Duodenal mucosa (tissue), 2 donors: Measurements from ENCODE around the gene ITIH3.

Experiments
- H3K27ac ChIP-seq: one replicate; pipeline ENCODE4 v1.7.0; 2013; ENCODE audit warnings: low read depth, low read length
- H3K27me3 ChIP-seq, 2 donors: one replicate each; pipeline ENCODE4 v1.7.0; 2013; ENCODE audit warnings: low read length in 2 of 2, control low read depth in 1 of 2; ENCODE audit not compliant: insufficient read depth in 2 of 2, control insufficient read depth in 1 of 2
- H3K36me3 ChIP-seq, 2 donors: one replicate each; pipeline ENCODE4 v1.7.0; 2013; ENCODE audit warnings: low read length in 2 of 2, control low read depth in 1 of 2; ENCODE audit not compliant: insufficient read depth in 2 of 2, control insufficient read depth in 1 of 2
- H3K4me1 ChIP-seq, 2 donors: one replicate each; pipeline ENCODE4 v1.7.0; 2013; ENCODE audit warnings: low read length in 2 of 2, control low read depth in 1 of 2; ENCODE audit not compliant: insufficient read depth in 2 of 2, control insufficient read depth in 1 of 2
- H3K4me3 ChIP-seq, 2 donors: one replicate each; pipeline ENCODE4 v1.7.0; 2013; ENCODE audit warnings: low read length in 2 of 2, low read depth in 1 of 2
- H3K9ac ChIP-seq, 2 donors: one replicate each; pipeline ENCODE4 v1.7.0; 2013; ENCODE audit warnings: low read length in 2 of 2, low read depth in 1 of 2
- H3K9me3 ChIP-seq, 2 donors: one replicate each; pipeline ENCODE4 v1.7.0; 2013; ENCODE audit warnings: low read length in 2 of 2, control low read depth in 1 of 2; ENCODE audit not compliant: control insufficient read depth in 1 of 2

The ITIH3 gene

DNA sequence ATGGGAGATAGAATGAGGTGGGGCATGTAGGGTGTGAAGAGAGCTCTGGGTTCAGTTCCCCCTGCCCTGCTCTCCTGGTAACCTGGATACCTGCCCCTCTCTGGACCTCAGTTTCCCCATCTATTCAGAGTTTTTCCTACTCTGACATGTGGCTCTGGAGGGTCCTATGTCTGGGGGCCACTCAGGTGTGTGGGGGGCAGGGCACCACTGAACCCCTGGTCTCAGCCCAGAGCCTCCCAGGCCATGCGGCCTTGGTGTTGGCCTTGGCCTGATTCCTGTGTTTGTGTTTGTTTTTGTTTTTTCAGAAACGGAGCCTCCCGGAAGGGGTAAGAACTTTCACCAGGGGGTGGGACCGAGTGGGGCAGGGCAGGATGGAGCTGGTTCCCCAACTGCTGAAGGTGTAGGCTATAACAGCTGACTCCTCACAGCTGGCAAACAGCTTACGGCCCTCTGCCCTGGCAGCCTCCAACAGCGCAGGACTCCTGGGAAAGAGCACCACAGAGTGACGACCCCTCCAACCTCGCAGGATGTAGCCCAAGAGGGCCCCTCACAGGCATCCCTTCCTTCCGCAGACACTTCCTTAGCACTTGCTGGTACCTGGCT is 803 bp downstream of the ITIH3 start:
- Histone ChIP-seq H3K4me1 (no peaks in the 10 kb centered on the region), H3K9me3 (no peaks in the 10 kb centered on the region), H3K36me3 (no peaks in the 10 kb centered on the region), H3K9ac (no peak overlapping the region), H3K4me3 (no peak overlapping the region), H3K27me3 (no peaks in the 10 kb centered on the region), H3K27ac (no peak overlapping the region)

DNA sequence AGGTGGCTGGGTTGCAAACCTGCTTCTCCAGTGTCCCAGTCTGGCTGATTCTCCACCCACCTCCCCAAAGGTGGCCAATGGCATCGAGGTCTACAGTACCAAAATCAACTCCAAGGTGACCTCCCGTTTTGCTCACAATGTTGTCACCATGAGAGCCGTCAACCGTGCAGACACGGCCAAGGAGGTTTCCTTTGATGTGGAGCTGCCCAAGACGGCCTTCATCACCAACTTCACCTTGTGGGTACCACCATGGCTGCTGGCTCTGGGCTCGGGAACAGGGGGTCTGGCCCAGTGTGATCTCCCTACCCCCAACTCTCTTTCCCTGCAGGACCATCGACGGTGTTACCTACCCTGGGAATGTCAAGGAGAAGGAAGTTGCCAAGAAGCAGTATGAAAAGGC is 1.8 kb downstream of the ITIH3 start:
- Histone ChIP-seq H3K4me3 (no peak overlapping the region), H3K9me3 (no peaks in the 10 kb centered on the region), H3K9ac (no peak overlapping the region), H3K27ac (no peak overlapping the region), H3K36me3 (no peaks in the 10 kb centered on the region), H3K4me1 (no peaks in the 10 kb centered on the region), H3K27me3 (no peaks in the 10 kb centered on the region)

DNA sequence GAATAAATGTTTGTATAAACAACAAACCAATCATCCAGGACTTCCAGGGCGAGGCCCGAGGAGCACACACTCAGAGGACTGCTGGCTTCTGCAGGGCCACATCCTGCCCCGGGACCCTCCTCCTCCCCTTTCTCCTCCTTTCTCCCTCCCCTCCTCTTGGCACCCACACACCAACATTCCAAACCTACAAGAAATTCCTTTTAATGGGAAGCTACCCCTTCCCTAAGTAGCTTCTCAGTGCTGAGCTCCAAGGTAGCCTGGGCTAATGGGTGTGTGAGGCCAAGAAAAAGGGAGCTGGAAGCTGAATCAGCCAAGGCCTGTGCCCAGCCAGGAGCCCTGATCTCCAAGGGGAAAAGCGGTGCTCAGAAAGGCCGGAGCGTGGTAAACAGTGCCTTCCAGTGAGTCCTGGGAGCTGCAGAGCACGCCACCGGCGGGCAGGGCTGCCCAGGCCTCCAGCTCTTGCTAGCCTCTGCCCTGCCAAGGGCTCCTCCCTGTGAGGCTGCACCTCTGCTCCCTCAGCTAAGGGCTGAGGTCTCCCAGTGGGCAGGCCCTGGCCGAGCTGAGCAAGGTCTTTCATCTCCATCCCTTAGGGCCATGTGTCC is 3.9 kb downstream of the ITIH3 start:
- Histone ChIP-seq H3K27ac (no peak overlapping the region), H3K9ac (no peak overlapping the region), H3K36me3 (no peaks in the 10 kb centered on the region), H3K4me3 (no peak overlapping the region), H3K4me1 (no peaks in the 10 kb centered on the region), H3K27me3 (no peaks in the 10 kb centered on the region), H3K9me3 (no peaks in the 10 kb centered on the region)

DNA sequence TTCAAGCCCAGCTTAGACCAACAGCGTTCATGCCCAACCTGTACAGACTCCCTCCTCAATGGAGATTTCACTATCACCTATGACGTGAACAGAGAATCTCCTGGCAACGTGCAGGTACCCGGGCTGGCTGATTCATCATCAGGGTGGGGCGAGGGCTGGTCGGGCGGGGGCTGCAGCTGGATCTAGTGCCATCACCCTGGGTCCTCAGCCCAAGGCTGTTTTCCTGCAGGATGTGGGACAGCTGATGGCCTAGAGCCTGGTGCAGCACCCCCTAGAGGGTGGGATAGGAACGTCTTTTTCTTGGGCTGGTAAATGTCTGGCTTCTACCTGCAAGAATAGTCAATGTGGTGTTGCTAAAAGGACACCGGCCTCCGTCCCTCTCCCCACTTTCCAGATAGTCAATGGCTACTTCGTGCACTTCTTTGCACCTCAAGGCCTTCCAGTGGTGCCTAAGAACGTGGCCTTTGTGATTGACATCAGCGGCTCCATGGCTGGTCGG is 4.4 kb downstream of the ITIH3 start:
- Histone ChIP-seq H3K9ac (no peak overlapping the region), H3K36me3 (no peaks in the 10 kb centered on the region), H3K9me3 (no peaks in the 10 kb centered on the region), H3K27me3 (no peaks in the 10 kb centered on the region), H3K4me1 (no peaks in the 10 kb centered on the region), H3K27ac (no peak overlapping the region), H3K4me3 (no peak overlapping the region)

DNA sequence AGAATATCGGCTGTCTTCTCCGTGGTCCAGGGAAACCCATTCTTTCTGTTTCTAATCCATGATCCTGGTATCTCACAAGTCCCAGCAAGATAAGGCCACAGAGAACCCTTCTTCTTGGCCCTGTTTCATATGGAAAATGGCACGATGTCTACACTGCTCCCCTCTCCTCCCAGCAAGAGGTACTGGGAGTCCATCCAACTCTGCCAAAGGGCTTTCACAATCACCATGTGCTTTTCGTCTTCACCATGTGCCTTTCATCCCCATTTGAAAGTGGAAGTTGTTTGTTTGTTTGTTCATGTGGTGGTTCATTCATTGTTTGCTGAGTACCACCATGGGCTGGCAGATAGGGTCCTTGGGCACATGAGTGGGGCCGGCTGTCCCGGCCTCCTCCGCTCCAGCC is 5.5 kb downstream of the ITIH3 start:
- H3K9me3 ChIP-seq: no peaks in the 10 kb centered on the region
- H3K27me3 ChIP-seq: no peaks in the 10 kb centered on the region
- H3K36me3 ChIP-seq: no peaks in the 10 kb centered on the region
- H3K27ac ChIP-seq: no peak overlapping the region
- no peak overlapping the region for H3K4me3 ChIP-seq
- H3K4me1 ChIP-seq: no peaks in the 10 kb centered on the region
- no peak overlapping the region for H3K9ac ChIP-seq

DNA sequence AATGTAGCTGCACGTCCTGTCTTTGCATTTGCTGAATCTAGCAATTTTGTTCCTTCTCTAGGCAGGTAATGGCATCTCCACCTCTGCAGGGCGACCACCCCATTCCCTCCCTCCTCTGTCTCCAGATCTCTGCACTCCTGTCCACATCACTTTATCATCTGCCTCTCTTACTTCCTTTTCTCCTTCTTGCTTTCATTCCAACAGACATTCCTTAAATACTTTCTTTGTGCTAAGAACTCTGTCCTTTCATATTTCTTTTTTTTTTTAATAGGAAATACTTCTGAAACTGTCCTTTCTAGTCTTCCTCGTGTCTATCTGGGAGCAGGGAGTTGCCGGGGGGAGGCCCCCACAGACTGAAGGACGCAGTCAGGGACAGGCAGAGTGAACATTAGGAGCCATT is 7.2 kb downstream of the ITIH3 start:
- no peaks in the 10 kb centered on the region for H3K27me3 ChIP-seq
- no peak overlapping the region for H3K27ac ChIP-seq
- no peaks in the 10 kb centered on the region for H3K36me3 ChIP-seq
- H3K4me3 ChIP-seq: no peak overlapping the region
- no peak overlapping the region for H3K9ac ChIP-seq
- H3K9me3 ChIP-seq: no peaks in the 10 kb centered on the region
- H3K4me1 ChIP-seq: no peaks in the 10 kb centered on the region

DNA sequence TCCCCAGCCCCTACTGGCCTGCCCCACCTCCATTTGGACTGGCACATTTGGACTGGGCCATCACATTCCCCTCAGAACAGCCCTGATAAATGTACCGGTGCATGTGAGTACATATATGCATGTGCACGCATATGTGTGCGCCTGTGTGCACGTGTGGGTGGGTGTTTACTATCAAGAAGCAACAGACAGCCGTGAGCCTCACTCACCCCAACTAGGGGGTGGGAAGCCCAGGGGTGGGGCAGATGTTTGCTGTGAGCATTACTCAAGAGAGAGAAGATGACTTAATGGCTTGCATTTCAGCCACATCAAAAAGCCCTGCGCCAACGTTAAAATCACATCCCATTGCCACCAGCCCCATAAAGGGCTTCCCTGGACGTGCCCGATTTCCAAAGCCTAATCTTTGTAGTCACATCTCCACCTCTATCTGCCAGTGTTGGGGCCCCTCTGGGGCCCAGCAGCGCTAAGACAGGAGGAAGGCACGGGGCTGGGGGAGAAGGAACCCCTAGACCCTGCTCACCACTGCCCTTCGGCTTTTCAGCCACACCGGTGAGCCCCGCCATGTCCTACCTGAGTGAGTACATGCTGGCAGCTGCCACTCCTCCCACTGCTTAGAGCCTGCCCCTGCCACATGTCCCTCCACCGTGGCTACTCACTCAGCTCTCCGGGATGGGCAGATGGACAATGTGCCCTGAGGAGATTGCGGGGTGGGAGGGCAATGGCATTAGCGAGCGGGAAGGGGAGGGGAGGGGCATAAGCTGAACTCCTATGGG is 10.9 kb downstream of the ITIH3 start:
- no peak overlapping the region for H3K27ac ChIP-seq
- no peak overlapping the region for H3K4me3 ChIP-seq
- H3K4me1 ChIP-seq: no peaks in the 10 kb centered on the region
- H3K36me3 ChIP-seq: no peaks in the 10 kb centered on the region
- no peak overlapping the region for H3K9ac ChIP-seq
- no peaks in the 10 kb centered on the region for H3K27me3 ChIP-seq
- no peaks in the 10 kb centered on the region for H3K9me3 ChIP-seq

DNA sequence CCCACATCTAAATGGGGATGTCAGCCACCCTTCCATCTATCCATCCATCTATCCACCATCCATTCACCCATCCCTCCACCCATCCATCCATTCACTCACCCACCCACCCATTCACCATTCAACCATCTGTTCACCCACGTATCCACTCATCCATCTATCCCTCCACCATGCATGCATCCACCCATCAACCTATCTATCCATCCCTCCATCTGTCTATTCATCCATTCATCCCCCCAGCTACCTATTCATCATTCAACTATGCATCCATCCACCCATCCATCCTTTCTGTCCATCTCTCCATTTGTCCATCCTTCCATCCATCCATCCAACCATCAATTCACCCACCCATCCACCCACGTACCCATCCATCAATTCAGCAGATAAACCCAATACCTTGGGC is 14.6 kb downstream of the ITIH3 start:
- Histone ChIP-seq H3K9ac (no peak overlapping the region), H3K36me3 (no peaks in the 10 kb centered on the region), H3K4me3 (no peak overlapping the region), H3K27me3 (no peaks in the 10 kb centered on the region), H3K9me3 (no peaks in the 10 kb centered on the region), H3K27ac (no peak overlapping the region), H3K4me1 (no peaks in the 10 kb centered on the region)

DNA sequence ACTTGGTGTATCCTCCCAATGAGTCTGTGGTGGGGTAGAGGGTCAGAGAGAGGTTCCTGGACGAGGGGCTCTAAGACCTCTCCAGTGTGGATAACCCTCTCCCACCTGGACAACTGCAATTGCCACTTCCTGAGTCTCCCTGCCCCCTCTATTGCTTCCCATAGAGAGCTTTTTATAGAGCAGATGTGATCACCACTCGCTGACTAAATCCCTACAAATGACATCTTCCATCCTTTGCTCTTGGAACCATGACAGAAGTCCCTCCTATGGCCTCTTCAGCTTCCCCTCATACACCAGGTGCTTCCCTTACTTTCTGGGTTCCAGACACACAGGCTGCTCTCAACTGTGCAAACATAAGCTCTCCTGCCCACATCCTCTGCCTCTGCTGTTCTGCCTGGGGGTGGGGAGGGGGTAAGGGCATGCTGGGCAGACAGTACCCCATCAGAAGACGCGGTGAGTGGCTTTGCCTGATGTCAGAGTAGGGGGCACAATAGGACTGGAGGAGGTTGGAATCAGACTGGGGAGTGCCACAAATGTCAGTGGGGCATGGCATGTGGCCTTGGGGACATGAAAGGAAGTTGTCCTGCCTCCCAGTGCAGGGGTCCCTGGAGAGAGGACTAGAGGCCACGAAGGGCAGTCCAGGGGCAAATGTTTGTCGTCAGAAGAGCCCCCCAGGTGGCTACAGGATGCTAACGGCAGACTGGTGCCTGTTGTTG is 15.2 kb downstream of the ITIH3 start:
- no peak overlapping the region for H3K4me3 ChIP-seq
- no peak overlapping the region for H3K27ac ChIP-seq
- H3K9me3 ChIP-seq: no peaks in the 10 kb centered on the region
- H3K4me1 ChIP-seq: no peaks in the 10 kb centered on the region
- no peaks in the 10 kb centered on the region for H3K36me3 ChIP-seq
- no peaks in the 10 kb centered on the region for H3K27me3 ChIP-seq
- no peak overlapping the region for H3K9ac ChIP-seq

DNA sequence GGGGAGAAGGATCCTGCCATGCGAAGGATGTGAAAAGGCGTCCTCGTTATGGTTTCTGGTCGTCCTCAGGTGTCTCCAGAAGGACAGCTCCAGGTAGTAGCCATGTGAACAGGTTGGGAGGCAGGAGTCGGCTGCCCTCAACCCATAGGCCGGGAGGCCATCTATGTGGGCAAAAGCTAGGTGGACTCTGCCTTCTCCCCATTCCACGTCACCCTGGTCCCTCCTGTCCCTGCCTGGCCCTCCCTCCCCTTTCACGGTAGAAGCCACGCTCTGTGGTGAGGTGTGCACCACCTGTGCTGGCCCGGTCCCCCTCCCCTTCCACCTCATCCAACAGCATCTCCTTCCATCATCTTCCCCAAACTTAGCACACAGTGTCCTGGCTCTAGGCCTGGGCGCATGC is 16.3 kb downstream of the ITIH3 start:
- H3K4me1 ChIP-seq: no peaks in the 10 kb centered on the region
- H3K27ac ChIP-seq: no peak overlapping the region
- no peaks in the 10 kb centered on the region for H3K9me3 ChIP-seq
- no peaks in the 10 kb centered on the region for H3K36me3 ChIP-seq
- no peak overlapping the region for H3K4me3 ChIP-seq
- H3K9ac ChIP-seq: no peak overlapping the region
- no peaks in the 10 kb centered on the region for H3K27me3 ChIP-seq
